H1 (cell line): ENCODE measurements around the gene RAMP3. TPM values are rescaled to one million over a fixed set of nuclear protein-coding genes. Genes with fewer than 3 reads are reported as not detected.

Source experiments
- CTCF ChIA-PET: fragments of 300-600 bp; sonication (Branson Sonifier 250); formaldehyde crosslinking; loops from one replicate; lab custom pipeline; 2021; ENCODE audit not compliant: partially characterized antibody; lab: Charles Lee
- POLR2A ChIA-PET: fragments of 300-600 bp; sonication (Branson Sonifier 250); formaldehyde crosslinking; loops from one replicate; lab custom pipeline; 2021; ENCODE audit warnings: inconsistent platforms; ENCODE audit not compliant: partially characterized antibody; lab: Charles Lee
- DNase-seq, 2 experiments: peaks; one replicate each; pipeline versions ENCODE4 v3.0.0 to v3.0.0-alpha.2; 2010 to 2022; ENCODE audit warnings: low spot score in 2 of 2, low read depth in 1 of 2, mixed read lengths in 1 of 2
- FAIRE-seq: peaks from 2 replicates; lab custom pipeline; 2011; peaks lifted over from hg19 to GRCh38; lab: Jason Lieb, UNC
- H2AFZ ChIP-seq: 2 replicates; pipeline ENCODE4 v1.8.1; 2012; ENCODE audit warnings: low read length, inconsistent platforms
- H2AK5ac ChIP-seq: 2 replicates; pipeline ENCODE4 v1.6.1; 2013; ENCODE audit warnings: low read depth, low read length
- H2BK120ac ChIP-seq: replicated peaks from 2 replicates; pipeline ENCODE3; 2013; ENCODE audit warnings: low read depth, low read length, inconsistent platforms
- H2BK12ac ChIP-seq: 2 replicates; pipeline ENCODE4 v1.6.1; 2013; ENCODE audit warnings: low read depth, low read length
- H2BK15ac ChIP-seq: 2 replicates; pipeline ENCODE4 v1.6.1; 2013; ENCODE audit warnings: low read length
- H2BK20ac ChIP-seq: 2 replicates; pipeline ENCODE4 v1.6.1; 2013; ENCODE audit warnings: low read length
- H2BK5ac ChIP-seq: 2 replicates; pipeline ENCODE4 v1.6.1; 2013; ENCODE audit warnings: low read depth, low read length
- H3K14ac ChIP-seq: 2 replicates; pipeline ENCODE4 v1.6.1; 2013; ENCODE audit warnings: inconsistent platforms; ENCODE audit not compliant: insufficient read length
- H3K18ac ChIP-seq: 2 replicates; pipeline ENCODE4 v1.6.1; 2013; ENCODE audit warnings: low read length; ENCODE audit errors: extremely low read depth
- H3K23ac ChIP-seq: 2 replicates; pipeline ENCODE4 v1.6.1; 2013; ENCODE audit warnings: inconsistent platforms; ENCODE audit not compliant: insufficient read length
- H3K23me2 ChIP-seq: 2 replicates; pipeline ENCODE4 v1.6.1; 2013; ENCODE audit warnings: low read depth, low read length
- H3K27ac ChIP-seq: 2 replicates; pipeline ENCODE4 v1.6.1; 2011; ENCODE audit warnings: low read depth, low read length, inconsistent platforms
- H3K27me3 ChIP-seq, 4 experiments: replicated peaks in 1 of 4; 1 replicate in 1 of 4; 2 replicates in 3 of 4; pipeline versions ENCODE4 v1.6.1 to v1.8.1; 2011 to 2013; ENCODE audit warnings: low read length in 3 of 4, mild to moderate bottlenecking in 3 of 4, inconsistent platforms in 2 of 4, mixed read lengths in 2 of 4, moderate library complexity in 1 of 4; ENCODE audit not compliant: control insufficient read depth in 3 of 4, insufficient read depth in 3 of 4; ENCODE audit errors: extremely low read depth in 1 of 4
- H3K36me3 ChIP-seq, 4 experiments: 2 replicates each; pipeline versions ENCODE4 v1.6.1 to v1.8.1; 2011 to 2013; ENCODE audit warnings: mild to moderate bottlenecking in 4 of 4, low read length in 3 of 4, moderate library complexity in 2 of 4, control low read depth in 1 of 4, inconsistent platforms in 1 of 4; ENCODE audit not compliant: insufficient read depth in 4 of 4, control insufficient read depth in 2 of 4
- H3K4ac ChIP-seq: replicated peaks from 2 replicates; pipeline ENCODE3; 2013; ENCODE audit warnings: low read length, low read depth, mixed read lengths, inconsistent platforms; ENCODE audit not compliant: insufficient read length
- H3K4me1 ChIP-seq, 4 experiments: replicated peaks in 1 of 4; 1 replicate in 1 of 4; 2 replicates in 3 of 4; pipeline versions ENCODE4 v1.6.1 to v1.8.1; 2011 to 2013; ENCODE audit warnings: low read length in 3 of 4, inconsistent platforms in 2 of 4, mixed read lengths in 1 of 4; ENCODE audit not compliant: insufficient read depth in 4 of 4, control insufficient read depth in 3 of 4
- H3K4me2 ChIP-seq, 2 experiments: 2 replicates each; pipeline versions ENCODE4 v1.6.1 to v1.8.1; 2011 to 2013; ENCODE audit warnings: low read depth in 2 of 2, low read length in 2 of 2, control low read depth in 1 of 2, inconsistent platforms in 1 of 2, mild to moderate bottlenecking in 1 of 2; ENCODE audit not compliant: insufficient read depth in 1 of 2
- H3K4me3 ChIP-seq, 4 experiments: fragments of 200-600, 300-600 bp in 1 of 4; sonication (generic), shearing (Covaris generic), sonication (Bioruptor Twin) in 1 of 4; 2 replicates each; pipeline versions ENCODE4 v1.5.1 to v1.8.1; 2011 to 2016; ENCODE audit warnings: low read length in 4 of 4, low read depth in 3 of 4, control low read depth in 2 of 4, inconsistent platforms in 2 of 4, mild to moderate bottlenecking in 2 of 4, mixed read lengths in 1 of 4, moderate library complexity in 1 of 4; ENCODE audit not compliant: insufficient read depth in 2 of 4; ENCODE audit errors: extremely low read depth in 1 of 4
- H3K56ac ChIP-seq: replicated peaks from 2 replicates; pipeline ENCODE3; 2013; ENCODE audit warnings: low read depth, mild to moderate bottlenecking, mixed read lengths, low read length, inconsistent platforms; ENCODE audit not compliant: insufficient read length
- H3K79me1 ChIP-seq: 2 replicates; pipeline ENCODE4 v1.6.1; 2013; ENCODE audit warnings: low read depth, low read length, control low read depth
- H3K79me2 ChIP-seq, 2 experiments: 2 replicates each; pipeline versions ENCODE4 v1.6.1 to v1.8.1; 2012 to 2013; ENCODE audit warnings: low read length in 2 of 2, mild to moderate bottlenecking in 2 of 2, inconsistent platforms in 1 of 2; ENCODE audit not compliant: insufficient read depth in 2 of 2, control insufficient read depth in 1 of 2
- H3K9ac ChIP-seq, 4 experiments: replicated peaks in 1 of 4; 1 replicate in 1 of 4; 2 replicates in 3 of 4; pipeline versions ENCODE4 v1.6.1 to v1.8.1; 2011 to 2013; ENCODE audit warnings: low read depth in 3 of 4, low read length in 3 of 4, control low read depth in 2 of 4, mild to moderate bottlenecking in 2 of 4, moderate library complexity in 2 of 4, inconsistent platforms in 1 of 4; ENCODE audit errors: extremely low read depth in 1 of 4
- H3K9me3 ChIP-seq, 2 experiments: 2 replicates each; pipeline versions ENCODE4 v1.6.1 to v1.8.1; 2012 to 2013; ENCODE audit warnings: mild to moderate bottlenecking in 2 of 2, moderate library complexity in 2 of 2, control low read depth in 1 of 2, inconsistent platforms in 1 of 2, low read depth in 1 of 2, low read length in 1 of 2, mixed read lengths in 1 of 2; ENCODE audit not compliant: insufficient read depth in 2 of 2
- H4K20me1 ChIP-seq, 2 experiments: replicated peaks in 1 of 2; 2 replicates each; pipeline versions ENCODE3 to v1.8.1; 2011 to 2013; ENCODE audit warnings: inconsistent platforms in 2 of 2, low read length in 2 of 2, mild to moderate bottlenecking in 1 of 2; ENCODE audit not compliant: insufficient read depth in 2 of 2, control insufficient read depth in 1 of 2
- H4K5ac ChIP-seq: 2 replicates; pipeline ENCODE4 v1.6.1; 2013; ENCODE audit warnings: low read length, low read depth, mixed read lengths, inconsistent platforms; ENCODE audit not compliant: insufficient read length
- H4K8ac ChIP-seq: 2 replicates; pipeline ENCODE4 v1.8.0; 2013; ENCODE audit warnings: mild to moderate bottlenecking, moderate library complexity, low read length, inconsistent platforms; ENCODE audit not compliant: insufficient read depth; ENCODE audit errors: extremely low read depth
- H4K91ac ChIP-seq: replicated peaks from 2 replicates; pipeline ENCODE3; 2013; ENCODE audit warnings: low read length, mixed read lengths, inconsistent platforms; ENCODE audit not compliant: insufficient read length
- BCL11A ChIP-seq, 2 experiments: IDR thresholded peaks; one replicate each; pipeline ENCODE4 v1.6.1; 2011; ENCODE audit warnings: low read depth in 2 of 2, low read length in 2 of 2, mild to moderate bottlenecking in 2 of 2
- CREB1 ChIP-seq: IDR thresholded peaks from 2 replicates; pipeline ENCODE4 v1.6.1; 2012; ENCODE audit warnings: inconsistent platforms
- KDM4A ChIP-seq: IDR thresholded peaks from one replicate; pipeline ENCODE4 v1.7.1; 2012; ENCODE audit warnings: low read depth, mild to moderate bottlenecking, moderate library complexity, low read length, inconsistent platforms; ENCODE audit not compliant: severe bottlenecking
- MAFK ChIP-seq: IDR thresholded peaks from 2 replicates; pipeline ENCODE4 v1.6.1; 2012; ENCODE audit warnings: low read depth, mild to moderate bottlenecking, improper control_type of control experiment, low read length
- POLR2AphosphoS5 ChIP-seq: IDR thresholded peaks from 2 replicates; pipeline ENCODE4 v1.6.1; 2011; ENCODE audit warnings: low read depth, low read length
- TAF1 ChIP-seq: IDR thresholded peaks from 2 replicates; pipeline ENCODE4 v1.6.1; 2011; ENCODE audit warnings: mild to moderate bottlenecking, low read depth, low read length
- WGBS, 2 experiments: shearing (Covaris generic) in 1 of 2; methylation state at CpG; one replicate each; pipeline versions ENCODE4 v1.1.6 to v1.1.7; 2013 to 2015; ENCODE audit warnings: low lambda C conversion rate in 2 of 2, mixed read lengths in 2 of 2, inconsistent platforms in 1 of 2, low coverage in 1 of 2, missing lambda C conversion rate in 1 of 2; ENCODE audit not compliant: insufficient replicate concordance in 2 of 2, insufficient coverage in 1 of 2, insufficient read length in 1 of 2; ENCODE audit errors: extremely low coverage in 1 of 2, missing lambda C conversion rate in 1 of 2; 5-methylcytosine and 5-hydroxymethylcytosine counted together
- polyA plus RNA-seq, 7 experiments: library from polyadenylated mRNA; depleted of rRNA in 3 of 7; stranded (reverse) in 5 of 7; unstranded in 2 of 7; fragments of >200 nt in 5 of 7; fragments of 200-250 nt in 2 of 7; gene quantifications; 1 replicate in 5 of 7; 2 replicates in 1 of 7; 4 replicates in 1 of 7; pipeline versions ENCODE4 v1.2.1 to v1.2.3, GENCODE V29; 2011 to 2013; ENCODE audit warnings: missing spikeins in 2 of 7, mixed read lengths in 2 of 7
- total RNA-seq: library from RNA; stranded (reverse); fragmentation: NEBNext Ultra II Directional; extraction: Animal tissue kit (Norgen Biotek cat#: 25700); gene quantifications from 2 replicates; pipeline ENCODE4 v1.2.1, GENCODE V29; 2021

Gene RAMP3
- total and polyA plus RNA-seq, 2 of the 8 experiments (the other 6 are each of a cell fraction or from before 2014, with no cell fraction given), result 0.88 to 0.98 TPM

- H3K4ac ChIP-seq, result no peak overlapping the region
- H3K36me3 ChIP-seq, result peaks cover 14 to 17% (median 16%) of the 10 kb centered on the region in 4 experiments; a peak in 7 of 8 replicates
- H3K4me3 ChIP-seq, result peak overlapping the region; percentile 68 to 93 (median 85); a peak in 5 of 8 replicates
- no peak overlapping the region for H3K27ac ChIP-seq
- H4K91ac ChIP-seq, result no peak overlapping the region
- no peak overlapping the region for H3K18ac ChIP-seq
- no peak overlapping the region for H4K5ac ChIP-seq
- no peak overlapping the region for H2AFZ ChIP-seq
- no peak overlapping the region for H2BK20ac ChIP-seq
- no peak overlapping the region for H3K56ac ChIP-seq
- TF ChIP-seq CREB1 (no peak), POLR2AphosphoS5 (no peak), KDM4A (no peak), BCL11A (IDR thresholded peaks at IDR 0.05; ENCODE audit: low read depth in 2 of 2, low read length in 2 of 2) (no peak), TAF1 (no peak), MAFK (no peak)
- TF ChIP-seq, all 59 proteins: peak for 0
- H3K9me3 ChIP-seq, result no peaks in the 10 kb centered on the region
- ChIA-PET CTCF (interaction anchor here (1.5 to 2.1 kb wide), 2 partner anchors 10 to 23 kb away, joined by 4 read pairs; no protein-coding TSS in a partner anchor), POLR2A (interaction anchor here (0.8 to 4.3 kb wide), 13 partner anchors 9 to 315 kb away, joined by 3 to 43 read pairs (median 4); no protein-coding TSS in a partner anchor)
- no peak overlapping the region for H3K9ac ChIP-seq
- 0 out of 2 replicates have a peak, but pooled peaks cover 3% of the 10 kb centered on the region for H3K79me1 ChIP-seq
- H2BK12ac ChIP-seq, result no peak overlapping the region
- peaks cover 0 to 9% of the 10 kb centered on the region in 2 experiments for H4K20me1 ChIP-seq
- no peak overlapping the region for H4K8ac ChIP-seq
- no peaks in the 10 kb centered on the region; the same call in 1 of the 2 replicates for H3K23me2 ChIP-seq
- H2BK5ac ChIP-seq, result no peak overlapping the region
- H3K27me3 ChIP-seq, result peaks cover 0 to 4% (median 1%) of the 10 kb centered on the region in 4 experiments; a peak in 1 of 7 replicates
- peaks cover 0 to 3% (median under 1%) of the 10 kb centered on the region in 4 experiments; a peak in 2 of 7 replicates for H3K4me1 ChIP-seq
- H3K14ac ChIP-seq, result no peak overlapping the region
- H2BK120ac ChIP-seq, result no peak overlapping the region
- DNase-seq, result no peak
- H2AK5ac ChIP-seq, result no peak overlapping the region
- H3K23ac ChIP-seq, result no peak overlapping the region
- 86% methylated on average over 1 of the region's 1 CpG; no CpG with 5 or more reads in 1 of the 2 experiments for WGBS, 2 experiments
- no peak for FAIRE-seq
- H3K4me2 ChIP-seq, result peak overlapping the region; percentile 51 to 82; a peak in 3 of 4 replicates
- H3K79me2 ChIP-seq, result peaks cover 8 to 38% of the 10 kb centered on the region in 2 experiments
- H2BK15ac ChIP-seq, result no peak overlapping the region
Measured at GRCh38 chr7:45112648-45113047, 44.9 kb upstream of the RAMP3 start.
